Type B pancreatic cell (in vitro differentiated cells): ENCODE measurements around the gene CSNK1G2. TPM values are rescaled to one million over a fixed set of nuclear protein-coding genes. Genes with fewer than 3 reads are reported as not detected.

Experiments
- DNase-seq: peaks from one replicate; pipeline ENCODE4 v3.0.0; 2021; ENCODE audit warnings: mixed read lengths; ENCODE audit not compliant: unreplicated experiment; ENCODE audit errors: extremely low spot score
- H3K27ac Mint-ChIP-seq: 2 replicates; pipeline ENCODE4 v1.8.0; 2021; ENCODE audit warnings: mild to moderate bottlenecking, mixed read lengths
- H3K27me3 Mint-ChIP-seq: 2 replicates; pipeline ENCODE4 v1.8.0; 2021; ENCODE audit warnings: mixed read lengths
- H3K36me3 Mint-ChIP-seq: 2 replicates; pipeline ENCODE4 v1.8.0; 2021; ENCODE audit warnings: mixed read lengths
- H3K4me1 Mint-ChIP-seq: one replicate; pipeline ENCODE4 v1.8.0; 2021; ENCODE audit warnings: mixed read lengths; ENCODE audit not compliant: unreplicated experiment
- H3K4me3 Mint-ChIP-seq: 2 replicates; pipeline ENCODE4 v1.8.0; 2021; ENCODE audit warnings: mild to moderate bottlenecking, mixed read lengths
- H3K9me3 Mint-ChIP-seq: 2 replicates; pipeline ENCODE4 v1.8.0; 2021; ENCODE audit warnings: mixed read lengths
- CTCF ChIP-seq: fragments of 200-600 bp; sonication (generic); conservative IDR thresholded peaks from 2 replicates; pipeline ENCODE4 v1.5.0; 2021; ENCODE audit warnings: antibody characterized with exemption, mild to moderate bottlenecking
- total RNA-seq: library from RNA; stranded (reverse); gene quantifications from 2 replicates; pipeline ENCODE4 v1.2.1, GENCODE V29; 2021; ENCODE audit warnings: low replicate concordance

The CSNK1G2 gene
- total RNA-seq, 1 donor from 2014 or later, result 71.6 TPM

- Mint-ChIP-seq H3K4me3 (no peak overlapping the region), H3K36me3 (peaks cover 7% of the 10 kb centered on the region), H3K27ac (no peak overlapping the region), H3K9me3 (no peaks in the 10 kb centered on the region), H3K27me3 (no peaks in the 10 kb centered on the region), H3K4me1 (no peaks in the 10 kb centered on the region)
- no peak for DNase-seq
- no peak for TF ChIP-seq CTCF
Measured at GRCh38 chr19:1989513-1990229, 48.7 kb downstream of the CSNK1G2 start.

GRCh38 chr19:1990230-1991017 lies 49.5 kb downstream of the CSNK1G2 start:
- no peak overlapping the region for H3K4me3 Mint-ChIP-seq
- no peak overlapping the region for H3K27ac Mint-ChIP-seq
- H3K9me3 Mint-ChIP-seq, result no peaks in the 10 kb centered on the region
- no peaks in the 10 kb centered on the region for H3K27me3 Mint-ChIP-seq
- H3K36me3 Mint-ChIP-seq, result peaks cover 9% of the 10 kb centered on the region
- no peak for TF ChIP-seq CTCF
- no peak for DNase-seq
- H3K4me1 Mint-ChIP-seq, result no peaks in the 10 kb centered on the region

GRCh38 chr19:1991018-1991913 lies 50.3 kb downstream of the CSNK1G2 start:
- H3K27ac Mint-ChIP-seq, result no peak overlapping the region
- H3K4me1 Mint-ChIP-seq, result no peaks in the 10 kb centered on the region
- no peaks in the 10 kb centered on the region for H3K9me3 Mint-ChIP-seq
- TF ChIP-seq CTCF, result no peak
- no peaks in the 10 kb centered on the region for H3K27me3 Mint-ChIP-seq
- no peak for DNase-seq
- no peak overlapping the region for H3K4me3 Mint-ChIP-seq
- H3K36me3 Mint-ChIP-seq, result peaks cover 15% of the 10 kb centered on the region

DNA sequence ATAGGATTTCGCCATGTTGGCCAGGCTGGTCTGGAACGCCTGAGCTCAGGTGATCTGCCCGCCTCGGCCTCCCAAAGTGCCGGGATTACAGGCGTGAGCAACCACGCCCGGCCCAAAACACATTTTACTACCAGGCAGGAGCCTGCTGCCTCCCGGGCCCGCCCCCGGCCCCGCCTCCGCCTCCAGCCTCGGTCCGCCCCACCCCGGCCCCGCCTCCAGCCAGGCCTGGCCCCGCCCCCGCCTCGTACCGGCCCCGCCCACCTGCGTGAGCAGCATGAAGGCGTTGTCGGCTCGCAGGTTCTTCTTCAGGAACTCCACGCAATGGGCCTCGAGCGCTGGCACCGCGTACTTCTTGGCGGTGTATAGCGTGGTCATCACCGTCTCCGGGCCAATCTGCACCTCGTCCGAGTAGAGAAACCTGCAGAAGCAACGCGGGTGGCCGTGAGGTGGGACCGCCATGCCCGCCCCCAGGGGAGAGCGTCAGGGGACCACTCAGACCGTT lies 51.8 kb downstream of the CSNK1G2 start:
- H3K9me3 Mint-ChIP-seq, result no peaks in the 10 kb centered on the region

More for the DNA sequence above, 51.8 kb downstream of the CSNK1G2 start:
- Mint-ChIP-seq H3K27me3 (no peaks in the 10 kb centered on the region), H3K4me3 (no peak overlapping the region), H3K4me1 (no peaks in the 10 kb centered on the region), H3K27ac (no peak overlapping the region), H3K36me3 (peaks cover 24% of the 10 kb centered on the region)
- TF ChIP-seq CTCF, result no peak
- DNase-seq, result no peak
